ENCODE measurements around the gene AOC1. TPM values are rescaled to one million over a fixed set of nuclear protein-coding genes. Genes with fewer than 3 reads are reported as not detected.
A peak's percentile ranks its signal among the peaks of the same experiment; 100 is the strongest.
"Not testable (repeated sequence)": the region's sequence is repeated elsewhere in the genome, so short reads cannot be mapped to it uniquely, and the experiment has no call there.

The AOC1 gene
- total RNA-seq, 6 experiments from 2014 or later = 2.2 to 17.5 (median 9.4) TPM; not detected in 3

DNA sequence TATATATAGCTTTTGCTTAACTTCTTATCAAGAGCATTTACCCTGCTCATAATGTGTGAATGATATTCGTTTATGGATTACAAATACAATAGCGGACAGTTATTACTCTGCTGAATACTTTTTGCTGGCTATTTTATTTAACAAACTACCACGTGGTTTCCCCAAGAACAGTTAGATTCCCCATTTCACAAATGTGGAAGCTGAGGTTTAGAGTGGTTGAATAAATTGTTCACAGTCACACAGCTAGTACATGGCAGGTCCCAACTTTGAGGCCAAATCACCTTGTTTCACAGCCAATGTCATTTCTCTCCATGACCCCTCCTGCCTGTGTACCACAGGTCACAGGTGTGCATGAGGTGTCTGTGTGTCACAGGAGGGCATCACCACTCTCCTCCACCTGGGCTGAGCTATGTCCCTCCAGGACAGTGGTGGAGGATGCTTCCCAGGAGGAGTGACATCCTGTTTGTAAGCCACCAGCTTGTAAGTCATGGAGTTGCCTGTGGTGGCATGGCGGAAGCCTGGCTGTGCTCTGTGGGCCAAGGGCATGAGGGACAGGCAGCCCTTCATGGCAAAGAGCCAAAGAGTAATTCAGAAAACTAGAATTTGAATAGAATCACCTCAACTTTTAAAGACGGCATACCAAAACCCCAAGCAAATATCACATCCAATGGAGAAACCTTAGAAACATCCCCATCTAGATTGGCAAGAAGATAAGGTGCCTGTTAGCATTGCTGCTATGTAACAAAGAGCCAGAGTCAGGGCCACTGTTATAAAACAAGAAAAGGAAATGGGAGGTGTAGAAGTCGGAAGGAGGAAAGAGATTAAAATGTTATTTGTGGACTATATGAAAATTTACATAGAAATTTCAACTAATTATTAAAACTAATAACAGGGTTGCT lies 51.9 kb downstream of the AOC1 start:
- 55% methylated on average over 6 of the region's 6 CpGs for WGBS (ENCODE audit: insufficient coverage, low coverage, low lambda C conversion rate, missing lambda C conversion rate)
- Histone ChIP-seq H3K27ac (no peak overlapping the region), H3K36me3 (no peaks in the 10 kb centered on the region), H3K9me3 (no peaks in the 10 kb centered on the region), H3K4me1 (peaks cover 0 to 5% (median 0%) of the 10 kb centered on the region in 4 donors), H3K27me3 (no peaks in the 10 kb centered on the region), H3K4me3 (no peak overlapping the region)
- ATAC-seq (no peak), DNase-seq (peak in 1 of 3 donors; percentile 31)
- TF ChIP-seq, protein P1, sequence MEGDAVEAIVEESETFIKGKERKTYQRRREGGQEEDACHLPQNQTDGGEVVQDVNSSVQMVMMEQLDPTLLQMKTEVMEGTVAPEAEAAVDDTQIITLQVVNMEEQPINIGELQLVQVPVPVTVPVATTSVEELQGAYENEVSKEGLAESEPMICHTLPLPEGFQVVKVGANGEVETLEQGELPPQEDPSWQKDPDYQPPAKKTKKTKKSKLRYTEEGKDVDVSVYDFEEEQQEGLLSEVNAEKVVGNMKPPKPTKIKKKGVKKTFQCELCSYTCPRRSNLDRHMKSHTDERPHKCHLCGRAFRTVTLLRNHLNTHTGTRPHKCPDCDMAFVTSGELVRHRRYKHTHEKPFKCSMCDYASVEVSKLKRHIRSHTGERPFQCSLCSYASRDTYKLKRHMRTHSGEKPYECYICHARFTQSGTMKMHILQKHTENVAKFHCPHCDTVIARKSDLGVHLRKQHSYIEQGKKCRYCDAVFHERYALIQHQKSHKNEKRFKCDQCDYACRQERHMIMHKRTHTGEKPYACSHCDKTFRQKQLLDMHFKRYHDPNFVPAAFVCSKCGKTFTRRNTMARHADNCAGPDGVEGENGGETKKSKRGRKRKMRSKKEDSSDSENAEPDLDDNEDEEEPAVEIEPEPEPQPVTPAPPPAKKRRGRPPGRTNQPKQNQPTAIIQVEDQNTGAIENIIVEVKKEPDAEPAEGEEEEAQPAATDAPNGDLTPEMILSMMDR (IDR thresholded peaks at IDR 0.05) = no peak
- TF ChIP-seq POLR2A (IDR thresholded peaks at IDR 0.05) = no peak
- intact Hi-C loops (cut with DNase I) = no loop called here

DNA sequence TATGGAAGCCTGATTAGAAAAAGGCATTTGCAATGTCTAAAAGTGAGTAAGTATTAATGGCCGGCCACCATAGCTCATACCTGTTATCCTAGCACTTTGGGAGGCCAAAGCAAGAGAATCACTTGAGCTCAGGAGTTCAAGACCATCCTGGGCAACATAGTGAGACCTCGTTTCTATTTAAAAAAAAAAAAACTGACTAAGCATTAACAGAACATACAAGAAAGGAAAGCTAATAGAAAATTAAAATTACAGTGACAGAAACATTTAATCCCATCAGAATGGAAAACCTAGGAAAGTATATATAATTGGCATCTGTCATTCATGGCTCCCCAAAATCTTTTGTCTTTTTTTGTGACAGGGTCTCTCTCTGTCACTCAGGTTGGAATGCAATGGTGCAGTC lies 55.9 kb downstream of the AOC1 start:
- Histone ChIP-seq H3K27me3 (no peaks in the 10 kb centered on the region), H3K4me3 (no peak overlapping the region), H3K9me3 (no peaks in the 10 kb centered on the region), H3K36me3 (no peaks in the 10 kb centered on the region), H3K4me1 (no peaks in the 10 kb centered on the region), H3K27ac (no peak overlapping the region)
- ATAC-seq = no peak
- intact Hi-C loops (cut with DNase I) = no loop called here
- WGBS (ENCODE audit: insufficient coverage, low coverage, low lambda C conversion rate, missing lambda C conversion rate) = 31% methylated on average over 2 of the region's 2 CpGs
- TF ChIP-seq POLR2A (IDR thresholded peaks at IDR 0.05) = no peak
- TF ChIP-seq, protein P1 (IDR thresholded peaks at IDR 0.05) = no peak
- no peak for DNase-seq

DNA sequence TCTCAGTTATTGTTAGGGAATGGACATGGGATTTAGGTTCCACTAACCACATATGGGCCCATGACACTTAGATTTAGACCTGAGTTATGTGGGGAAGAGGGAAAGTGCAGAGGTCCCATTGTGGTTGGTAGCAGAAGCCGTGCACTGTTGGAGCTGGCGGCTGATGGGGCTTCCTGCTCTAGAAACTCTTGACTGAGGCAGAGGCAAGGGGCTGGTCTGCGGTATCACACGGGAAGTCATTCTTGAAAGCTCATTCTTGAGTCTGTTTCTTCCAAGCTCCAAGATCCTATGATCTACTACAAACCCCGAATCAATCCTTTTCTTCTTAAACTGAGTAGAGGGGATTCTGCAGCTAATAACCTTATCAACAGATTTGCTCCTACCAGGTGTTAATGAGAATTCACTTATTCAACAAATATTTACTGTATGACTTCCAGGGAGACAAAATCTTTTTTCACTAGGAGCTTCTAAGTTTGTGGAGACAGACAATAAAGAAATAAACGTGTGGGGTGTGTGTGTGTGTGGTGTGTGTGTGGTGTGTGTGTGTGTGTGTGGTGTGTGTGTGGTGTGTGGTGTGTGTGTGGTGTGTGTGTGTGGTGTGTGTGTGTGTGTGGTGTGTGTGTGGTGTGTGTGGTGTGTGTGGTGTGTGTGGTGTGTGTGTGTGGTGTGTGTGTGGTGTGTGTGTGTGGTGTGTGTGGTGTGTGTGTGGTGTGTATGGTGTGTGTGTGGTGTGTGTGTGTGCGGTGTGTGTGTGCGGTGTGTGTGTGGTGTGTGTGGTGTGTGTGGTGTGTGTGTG lies 57.1 kb downstream of the AOC1 start:
- no peak for TF ChIP-seq POLR2A (IDR thresholded peaks at IDR 0.05)
- TF ChIP-seq, protein P1 (IDR thresholded peaks at IDR 0.05) = no peak
- intact Hi-C loops (cut with DNase I) = no loop called here
- Histone ChIP-seq H3K27me3 (no peaks in the 10 kb centered on the region), H3K36me3 (no peaks in the 10 kb centered on the region), H3K4me1 (no peaks in the 10 kb centered on the region), H3K4me3 (no peak overlapping the region), H3K27ac (no peak overlapping the region), H3K9me3 (no peaks in the 10 kb centered on the region)
- ATAC-seq = no peak
- 38% methylated on average over 4 of the region's 8 CpGs for WGBS (ENCODE audit: insufficient coverage, low coverage, low lambda C conversion rate, missing lambda C conversion rate)
- no peak for DNase-seq

DNA sequence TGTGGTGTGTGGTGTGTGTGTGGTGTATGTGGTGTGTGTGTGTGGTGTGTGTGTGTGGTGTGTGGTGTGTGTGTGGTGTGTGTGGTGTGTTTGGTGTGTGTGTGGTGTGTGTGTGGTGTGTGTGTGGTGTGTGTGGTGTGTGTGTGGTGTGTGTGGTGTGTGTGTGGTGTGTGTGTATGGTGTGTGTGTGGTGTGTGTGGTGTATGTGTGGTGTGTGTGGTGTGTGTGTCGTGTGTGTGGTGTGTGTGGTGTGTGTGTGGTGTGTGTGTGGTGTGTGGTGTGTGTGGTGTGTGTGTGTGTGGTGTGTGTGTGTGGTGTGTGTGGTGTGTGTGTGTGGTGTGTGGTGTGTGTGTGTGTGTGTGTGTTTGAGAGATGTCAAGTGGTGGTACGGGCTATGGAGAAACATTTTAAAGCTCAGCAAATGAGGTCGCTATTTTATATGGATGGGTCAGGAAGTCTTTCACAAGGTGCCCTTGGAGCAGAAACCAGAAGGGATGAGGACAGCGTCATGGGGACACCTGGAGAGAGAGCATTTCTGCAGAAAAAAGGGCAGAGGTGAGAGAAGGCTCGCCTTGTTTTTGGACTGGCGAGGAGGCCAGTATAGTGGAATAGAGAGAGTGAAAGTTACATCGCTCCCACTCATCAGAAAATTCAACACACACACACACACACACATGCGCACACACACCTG lies 58.1 kb downstream of the AOC1 start:
- WGBS (ENCODE audit: insufficient coverage, low coverage, low lambda C conversion rate, missing lambda C conversion rate) = 46% methylated on average over 6 of the region's 8 CpGs
- H3K9me3 ChIP-seq; intact Hi-C loops (cut with DNase I); H3K27me3 ChIP-seq; H3K4me1 ChIP-seq; H3K4me3 ChIP-seq; H3K27ac ChIP-seq; H3K36me3 ChIP-seq; DNase-seq; ATAC-seq: not testable (repeated sequence)

Data from right lobe of liver (tissue), 6 donors.